Liver (tissue), 9 donors: ENCODE results near the gene OR4D9. TPM values are rescaled to one million over a fixed set of nuclear protein-coding genes. Genes with fewer than 3 reads are reported as not detected.
"Not testable (repeated sequence)": the region's sequence is repeated elsewhere in the genome, so short reads cannot be mapped to it uniquely, and the experiment has no call there.

Experiments used
- DNase-seq: peaks from one replicate; pipeline ENCODE4 v3.0.0-alpha.2; 2017; ENCODE audit warnings: low spot score
- H3K27ac ChIP-seq, 2 donors: one replicate each; pipeline ENCODE4 v1.7.0; 2013; ENCODE audit warnings: inconsistent platforms in 2 of 2, low read length in 2 of 2, control low read depth in 1 of 2, low read depth in 1 of 2, mild to moderate bottlenecking in 1 of 2
- H3K27me3 ChIP-seq, 4 donors: one replicate each; pipeline versions ENCODE4 v1.6.1 to v1.7.0; 2013; ENCODE audit warnings: low read length in 3 of 4, inconsistent platforms in 1 of 4, mild to moderate bottlenecking in 1 of 4, moderate library complexity in 1 of 4; ENCODE audit not compliant: control insufficient read depth in 4 of 4, insufficient read depth in 4 of 4
- H3K36me3 ChIP-seq, 4 donors: one replicate each; pipeline versions ENCODE4 v1.6.1 to v1.7.0; 2013; ENCODE audit warnings: low read length in 3 of 4, mild to moderate bottlenecking in 3 of 4, low read depth in 1 of 4, moderate library complexity in 1 of 4; ENCODE audit not compliant: control insufficient read depth in 4 of 4, insufficient read depth in 3 of 4
- H3K4me1 ChIP-seq, 4 donors: one replicate each; pipeline versions ENCODE4 v1.6.1 to v1.7.0; 2013; ENCODE audit warnings: low read length in 3 of 4, mild to moderate bottlenecking in 3 of 4, moderate library complexity in 1 of 4; ENCODE audit not compliant: control insufficient read depth in 4 of 4, insufficient read depth in 4 of 4
- H3K4me3 ChIP-seq, 3 donors: one replicate each; pipeline versions ENCODE4 v1.6.1 to v1.7.0; 2013; ENCODE audit warnings: low read length in 3 of 3, control low read depth in 1 of 3, low read depth in 1 of 3, mild to moderate bottlenecking in 1 of 3
- H3K9ac ChIP-seq, 2 donors: one replicate each; pipeline ENCODE4 v1.7.0; 2013; ENCODE audit warnings: low read length in 2 of 2, mild to moderate bottlenecking in 2 of 2, moderate library complexity in 2 of 2, control low read depth in 1 of 2, low read depth in 1 of 2
- H3K9me3 ChIP-seq, 4 donors: one replicate each; pipeline versions ENCODE4 v1.6.1 to v1.7.0; 2013; ENCODE audit warnings: low read length in 3 of 4; ENCODE audit not compliant: control insufficient read depth in 4 of 4
- ATF3 ChIP-seq: IDR thresholded peaks from 2 replicates; pipeline ENCODE4 v1.6.1; 2016; ENCODE audit warnings: antibody characterized with exemption
- CTCF ChIP-seq: fragments of 150-350 bp; IDR thresholded peaks from 2 replicates; pipeline ENCODE4 v1.5.1; 2017; ENCODE audit warnings: improper control_type of control experiment, low read depth, low read length; ENCODE audit not compliant: missing input control
- EGR1 ChIP-seq, 2 donors: IDR thresholded peaks; 2 replicates each; pipeline ENCODE4 v1.6.1; 2016 to 2018; ENCODE audit warnings: antibody characterized with exemption in 2 of 2, low read depth in 2 of 2
- FOXA1 ChIP-seq: IDR thresholded peaks from 2 replicates; pipeline ENCODE4 v1.6.1; 2016; ENCODE audit warnings: antibody characterized with exemption
- FOXA2 ChIP-seq: IDR thresholded peaks from 2 replicates; pipeline ENCODE4 v1.6.1; 2016; ENCODE audit warnings: antibody characterized with exemption
- GABPA ChIP-seq, 2 donors: IDR thresholded peaks in 1 of 2; conservative IDR thresholded peaks in 1 of 2; 2 replicates each; pipeline ENCODE4 v1.6.1; 2016; ENCODE audit warnings: antibody characterized with exemption in 2 of 2, mild to moderate bottlenecking in 1 of 2, moderate library complexity in 1 of 2
- HNF4A ChIP-seq, 2 donors: conservative IDR thresholded peaks; 2 replicates each; pipeline ENCODE4 v1.6.1; 2016; ENCODE audit warnings: antibody characterized with exemption in 2 of 2, mild to moderate bottlenecking in 2 of 2
- HNF4G ChIP-seq: IDR thresholded peaks from 2 replicates; pipeline ENCODE4 v1.6.1; 2016; ENCODE audit warnings: antibody characterized with exemption
- JUND ChIP-seq, 2 donors: IDR thresholded peaks; 2 replicates each; pipeline ENCODE4 v1.6.1; 2016; ENCODE audit warnings: antibody characterized with exemption in 2 of 2
- MAX ChIP-seq: IDR thresholded peaks from 2 replicates; pipeline ENCODE4 v1.6.1; 2016; ENCODE audit warnings: antibody characterized with exemption
- NR2F2 ChIP-seq: IDR thresholded peaks from 2 replicates; pipeline ENCODE4 v1.6.1; 2016; ENCODE audit warnings: antibody characterized with exemption
- RAD21 ChIP-seq, 2 donors: IDR thresholded peaks; 2 replicates each; pipeline ENCODE4 v1.6.1; 2016; ENCODE audit warnings: antibody characterized with exemption in 2 of 2, mild to moderate bottlenecking in 2 of 2
- REST ChIP-seq: IDR thresholded peaks from 2 replicates; pipeline ENCODE4 v1.6.1; 2016; ENCODE audit warnings: antibody characterized with exemption, mild to moderate bottlenecking
- RXRA ChIP-seq, 2 donors: IDR thresholded peaks; 2 replicates each; pipeline ENCODE4 v1.6.1; 2017 to 2018; ENCODE audit warnings: antibody characterized with exemption in 2 of 2, mild to moderate bottlenecking in 1 of 2
- SP1 ChIP-seq: IDR thresholded peaks from 2 replicates; pipeline ENCODE4 v1.6.1; 2018; ENCODE audit warnings: antibody characterized with exemption, mild to moderate bottlenecking
- TAF1 ChIP-seq: conservative IDR thresholded peaks from 2 replicates; pipeline ENCODE4 v1.6.1; 2016; ENCODE audit warnings: antibody characterized with exemption, mild to moderate bottlenecking
- YY1 ChIP-seq: IDR thresholded peaks from 2 replicates; pipeline ENCODE4 v1.6.1; 2016; ENCODE audit warnings: antibody characterized with exemption, mild to moderate bottlenecking
- ZBTB33 ChIP-seq: IDR thresholded peaks from 2 replicates; pipeline ENCODE4 v1.6.1; 2016; ENCODE audit warnings: antibody characterized with exemption
- WGBS: extraction: QIAGEN DNeasy Blood & Tissue Kit; methylation state at CpG from one replicate; pipeline ENCODE4 v1.1.7; 2013; 5-methylcytosine and 5-hydroxymethylcytosine counted together
- polyA plus RNA-seq, 2 donors: library from polyadenylated mRNA; stranded (reverse) in 1 of 2; unstranded in 1 of 2; fragments of 200-250 nt in 1 of 2; fragments of >200 nt in 1 of 2; fragmentation: Nextera tagmentation in 1 of 2; extraction: Ambion mirVana in 1 of 2; gene quantifications; one replicate each; pipeline versions ENCODE4 v1.2.1 to v1.2.3, GENCODE V29; 2013 to 2015
- total RNA-seq, 2 donors: library from RNA; depleted of rRNA; stranded (reverse); fragments of >200 nt; gene quantifications; one replicate each; pipeline ENCODE4 v1.2.3, GENCODE V29; 2014
- donor health status: healthy.
- donor health status: healthy.
- donor health status: healthy.
- donor health status: healthy.
- donor health status: healthy.

OR4D9 gene
- total and polyA plus RNA-seq, 4 donors = not detected

- no peak for DNase-seq
- Histone ChIP-seq H3K9me3 (no peaks in the 10 kb centered on the region), H3K36me3 (no peaks in the 10 kb centered on the region), H3K4me1 (peaks cover 0 to 5% (median 3%) of the 10 kb centered on the region in 4 donors), H3K9ac (no peak overlapping the region), H3K27me3 (no peaks in the 10 kb centered on the region), H3K4me3 (no peak overlapping the region), H3K27ac (no peak overlapping the region)
- TF ChIP-seq CTCF = no peak
- TF ChIP-seq EGR1 (IDR thresholded peaks at IDR 0.05; ENCODE audit: low read depth in 2 of 2) = no peak
- TF ChIP-seq FOXA1 = no peak
- no peak for TF ChIP-seq HNF4A (conservative IDR thresholded peaks at IDR 0.05)
- TF ChIP-seq HNF4G = no peak
- no peak for TF ChIP-seq RAD21 (IDR thresholded peaks at IDR 0.05)
- no peak for TF ChIP-seq FOXA2
- TF ChIP-seq REST = no peak
- TF ChIP-seq RXRA (IDR thresholded peaks at IDR 0.05) = no peak
- no peak for TF ChIP-seq TAF1
- no peak for TF ChIP-seq YY1
- TF ChIP-seq GABPA (IDR thresholded peaks at IDR 0.05 in 1 of 2, conservative IDR thresholded peaks at IDR 0.05 in 1 of 2) = no peak
- TF ChIP-seq ATF3 = no peak
- no peak for TF ChIP-seq SP1
- TF ChIP-seq JUND (IDR thresholded peaks at IDR 0.05) = no peak
- no peak for TF ChIP-seq MAX
- TF ChIP-seq ZBTB33 = no peak
- no peak for TF ChIP-seq NR2F2
- 70% methylated on average over 3 of the region's 3 CpGs for WGBS
Observed at GRCh38 chr11:59542142-59542810, 30.9 kb downstream of the OR4D9 start.

- WGBS = 83% methylated on average over 3 of the region's 3 CpGs
- not testable (repeated sequence) for H3K9me3 ChIP-seq, H3K4me1 ChIP-seq, H3K27me3 ChIP-seq, H3K36me3 ChIP-seq, H3K4me3 ChIP-seq, H3K27ac ChIP-seq, DNase-seq, H3K9ac ChIP-seq
Observed at GRCh38 chr11:59543713-59544112, 32.4 kb downstream of the OR4D9 start.
